Stimulated activated CD8-positive, alpha-beta memory T cell treated with anti-CD3 and anti-CD28 coated beads, Interleukin-15, amount 100 ng/mL, for 1 hour (primary cell): ENCODE data around the gene PDGFRA.
"Not testable (repeated sequence)": the region's sequence is repeated elsewhere in the genome, so short reads cannot be mapped to it uniquely, and the experiment has no call there.

Experiments used
- DNase-seq: peaks from one replicate; pipeline ENCODE4 v3.0.0-alpha.2; 2020; ENCODE audit warnings: low read depth

Gene PDGFRA

DNA sequence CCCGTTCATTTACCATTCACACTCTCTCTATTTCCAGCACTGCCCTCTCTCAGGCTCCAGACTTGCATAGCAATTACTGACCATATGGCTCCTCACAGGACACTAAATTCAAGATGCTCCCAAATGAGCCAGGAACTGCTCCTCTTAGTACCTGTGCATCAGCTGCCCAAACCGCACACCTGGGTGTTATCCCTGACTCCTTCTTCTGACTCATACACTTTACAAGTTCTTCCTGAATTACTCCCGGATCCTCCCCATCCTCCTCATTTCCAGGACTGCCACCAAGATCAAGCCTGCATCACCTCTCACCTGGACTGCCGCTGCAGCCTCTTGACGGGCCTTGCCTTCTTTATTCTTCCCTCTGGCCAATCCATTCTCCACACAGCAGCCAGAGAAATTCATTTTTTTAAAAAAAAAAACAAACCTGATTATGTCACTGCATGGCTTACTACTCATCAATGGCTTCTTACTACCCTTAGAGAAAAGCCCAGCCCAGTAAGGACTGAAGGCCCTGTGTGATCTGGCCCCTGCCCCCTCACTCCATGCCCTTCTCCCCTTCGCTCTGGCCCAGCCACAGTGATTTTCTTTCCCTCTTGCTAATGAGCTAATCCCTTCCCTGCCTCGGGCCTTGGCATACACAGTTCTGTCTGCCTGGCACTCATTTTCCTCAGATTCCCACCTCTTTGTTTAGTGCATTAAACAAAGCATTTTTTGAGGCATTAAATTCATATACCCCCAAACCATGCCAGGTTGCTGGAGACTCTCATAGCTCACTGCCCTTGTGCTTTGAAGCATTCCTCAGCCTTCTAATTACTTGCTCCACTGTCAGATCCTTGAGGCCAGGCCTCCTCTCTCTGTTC, 92.0 kb downstream of the PDGFRA start:
- DNase-seq = no peak

DNA sequence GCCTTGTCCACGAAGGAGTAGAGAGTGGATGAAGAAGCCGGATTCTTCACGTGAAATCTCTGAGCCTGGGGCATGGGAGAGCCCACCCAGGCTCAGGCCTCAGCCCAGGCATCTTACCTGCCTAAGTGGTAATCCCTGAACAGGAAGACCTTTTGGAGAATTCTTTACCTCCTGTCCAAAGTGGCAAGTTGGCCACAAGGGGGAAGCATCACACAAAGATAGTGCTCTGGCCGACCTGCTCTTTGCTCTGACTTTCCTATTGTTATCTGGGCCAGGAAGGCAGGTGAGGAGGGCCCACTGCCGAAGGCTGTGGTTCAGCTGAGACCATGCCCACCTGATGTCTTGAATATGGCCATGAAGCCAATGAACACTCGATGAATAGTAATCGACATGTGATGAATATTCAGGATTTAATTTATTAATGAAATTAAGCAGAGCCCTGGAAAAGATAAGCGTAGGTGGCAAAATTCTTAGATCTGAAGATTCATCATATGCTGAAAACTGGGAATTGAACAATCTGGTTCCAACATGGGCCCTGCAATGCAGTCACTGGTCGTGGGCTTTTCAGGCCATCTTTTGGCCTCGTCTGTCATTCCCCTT, 93.8 kb downstream of the PDGFRA start:
- no peak for DNase-seq

DNA sequence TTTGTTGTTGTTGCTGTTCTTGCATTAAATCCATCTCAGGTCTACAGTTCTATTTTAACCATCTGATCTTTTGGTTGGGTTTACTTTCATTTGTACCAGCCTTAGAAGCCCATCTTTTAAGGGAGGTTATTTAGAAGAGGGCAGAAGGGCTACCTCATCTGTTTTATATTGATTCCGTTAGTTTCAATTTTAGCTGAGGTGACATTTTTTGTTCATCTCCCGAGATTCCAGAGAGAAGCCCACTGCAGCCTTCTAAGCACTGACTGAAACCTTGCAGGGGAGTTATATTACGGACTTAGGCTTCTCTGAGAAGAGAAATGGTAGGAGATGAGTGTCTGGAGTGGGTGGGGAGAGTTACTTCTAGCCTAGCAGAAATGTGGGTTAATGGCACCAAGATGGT, 101.8 kb downstream of the PDGFRA start:
- no peak for DNase-seq

DNA sequence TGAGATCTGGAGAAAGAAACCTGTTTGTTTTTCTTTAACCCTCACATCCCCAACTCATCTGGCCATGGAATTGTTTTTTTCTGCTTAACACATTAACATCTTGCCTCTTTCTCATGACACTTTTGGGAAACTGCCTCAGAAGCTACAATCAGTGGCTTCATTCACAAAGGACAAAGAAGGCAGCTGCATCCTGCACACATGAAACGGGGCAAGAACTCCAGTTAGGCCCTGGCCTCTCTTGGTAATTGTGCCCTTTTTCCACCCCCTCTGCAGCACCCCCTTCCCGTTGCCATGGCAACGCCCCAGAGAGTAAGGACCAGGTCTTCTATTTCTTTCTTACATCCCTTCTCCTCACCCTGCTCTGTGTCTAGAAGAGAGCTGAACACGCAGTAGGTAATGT, 103.4 kb downstream of the PDGFRA start:
- DNase-seq = no peak

DNA sequence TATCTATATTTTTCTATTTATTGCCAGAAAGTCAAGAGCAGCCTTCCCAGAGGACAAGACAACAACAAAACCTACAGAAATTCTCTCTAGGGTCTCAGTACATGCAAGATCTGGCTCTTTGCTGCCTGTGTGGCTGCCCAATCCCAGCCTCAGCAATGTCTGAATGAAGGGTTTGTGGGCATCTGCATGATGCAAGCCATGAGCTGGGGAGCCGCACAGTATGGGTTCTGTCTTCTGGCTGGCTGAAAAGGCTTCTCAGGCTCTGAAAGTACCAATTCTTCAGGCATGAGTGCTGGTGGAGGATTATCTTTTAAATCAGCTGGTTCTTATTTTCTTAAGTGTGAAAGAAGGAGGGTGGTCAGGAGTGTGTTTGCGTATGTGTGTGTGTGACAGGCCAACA, 104.6 kb downstream of the PDGFRA start:
- DNase-seq = no peak

DNA sequence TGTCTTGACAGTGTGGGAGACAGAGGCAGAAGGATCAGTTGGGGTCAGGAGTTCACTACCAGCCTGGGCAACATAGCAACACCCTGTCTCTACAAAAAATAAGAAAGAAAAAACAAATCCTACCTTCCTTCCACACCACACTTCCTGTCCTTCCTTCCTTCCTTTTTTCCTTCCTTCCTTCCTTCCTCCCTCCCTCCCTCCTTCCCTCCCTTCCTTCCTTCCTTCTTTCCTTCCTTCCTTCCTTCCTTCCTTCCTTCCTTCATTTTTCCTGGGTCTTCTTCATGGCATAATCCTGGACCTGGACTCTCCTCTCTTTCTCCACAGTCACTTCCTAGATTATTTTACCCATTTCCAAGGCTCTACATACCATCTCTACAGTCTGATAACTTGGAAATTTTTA, 105.7 kb downstream of the PDGFRA start:
- not testable (repeated sequence) for DNase-seq

DNA sequence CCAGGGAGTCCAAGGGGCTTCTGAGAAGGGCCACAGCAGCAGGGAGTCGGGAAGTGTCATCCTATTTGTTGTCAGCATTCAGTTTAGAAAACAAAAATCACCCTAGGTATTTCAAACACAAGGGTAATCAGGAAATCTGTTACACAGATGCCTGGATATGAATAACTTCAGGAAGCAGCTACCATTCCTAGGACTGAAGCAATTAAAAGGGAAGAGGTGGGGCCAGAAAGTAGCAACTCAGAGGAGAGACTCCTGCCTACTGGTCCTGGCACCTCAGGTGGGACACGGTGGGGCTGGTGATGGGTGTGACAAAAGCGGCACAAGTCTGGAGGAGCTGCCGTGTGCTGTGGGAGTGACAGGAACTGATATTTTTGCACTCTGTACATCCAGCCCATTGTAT, 107.9 kb downstream of the PDGFRA start:
- no peak for DNase-seq

DNA sequence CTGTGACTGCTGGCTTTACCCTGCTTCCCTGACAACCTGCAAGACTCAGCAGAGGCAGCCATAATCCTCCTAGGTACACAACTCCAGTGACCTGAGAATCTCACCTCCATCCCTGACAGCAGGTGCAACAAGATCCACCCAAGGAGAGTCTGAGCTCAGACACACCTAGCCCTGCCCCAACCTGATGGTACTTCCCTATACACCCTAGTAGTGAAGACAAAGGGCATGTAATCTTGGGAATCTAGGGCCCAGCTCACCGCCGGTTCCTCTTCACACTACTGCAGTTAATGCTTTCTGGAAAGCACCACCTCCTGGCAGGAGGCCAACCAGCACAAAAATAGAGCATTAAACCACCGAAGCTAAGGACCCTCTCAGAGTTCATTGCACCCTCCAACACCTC, 113.0 kb downstream of the PDGFRA start:
- DNase-seq = not testable (repeated sequence)
